CD4-positive, CD25-positive, alpha-beta regulatory T cell (primary cell): ENCODE measurements around the gene BTN2A1. TPM values are rescaled to one million over a fixed set of nuclear protein-coding genes. Genes with fewer than 3 reads are reported as not detected.
A peak's percentile ranks its signal among the peaks of the same experiment; 100 is the strongest.

Source experiments
- ATAC-seq, 2 donors: fragments of 150-1000 bp; cut with Tn5 transposase; one replicate each; pipeline ENCODE4 v1.10.0; 2021; ENCODE audit warnings: low read depth in 2 of 2, moderate number of reproducible peaks in 2 of 2, moderate library complexity in 1 of 2
- DNase-seq, 3 donors: peaks; one replicate each; pipeline versions ENCODE4 v3.0.0 to v3.0.0-alpha.2; 2012 to 2022; ENCODE audit warnings: mixed read lengths in 1 of 3
- H3K27ac ChIP-seq: one replicate; pipeline ENCODE4 v1.7.0; 2013; ENCODE audit warnings: mild to moderate bottlenecking, low read length; ENCODE audit not compliant: insufficient read depth, poor library complexity, severe bottlenecking
- H3K27me3 ChIP-seq: one replicate; pipeline ENCODE4 v1.7.0; 2013; ENCODE audit warnings: low read length; ENCODE audit not compliant: control insufficient read depth, insufficient read depth
- H3K36me3 ChIP-seq: one replicate; pipeline ENCODE4 v1.7.0; 2013; ENCODE audit warnings: mild to moderate bottlenecking, low read length, moderate library complexity; ENCODE audit not compliant: control insufficient read depth, insufficient read depth
- H3K4me1 ChIP-seq: 2 replicates; pipeline ENCODE4 v1.7.0; 2013; ENCODE audit warnings: mild to moderate bottlenecking, low read length; ENCODE audit not compliant: insufficient read depth, control insufficient read depth, poor library complexity, severe bottlenecking
- H3K4me3 ChIP-seq: one replicate; pipeline ENCODE4 v1.7.0; 2013; ENCODE audit warnings: low read depth, mild to moderate bottlenecking, low read length, moderate library complexity
- H3K9me3 ChIP-seq, 2 experiments: 1 replicate in 1 of 2; 2 replicates in 1 of 2; pipeline ENCODE4 v1.7.0; 2013; ENCODE audit warnings: low read length in 2 of 2, mild to moderate bottlenecking in 1 of 2, moderate library complexity in 1 of 2; ENCODE audit not compliant: control insufficient read depth in 2 of 2
- H3K27ac Mint-ChIP-seq, 3 donors: one replicate each; pipeline ENCODE4 v1.8.0; 2020 to 2022; ENCODE audit warnings: mild to moderate bottlenecking in 3 of 3, mixed read lengths in 3 of 3, moderate library complexity in 2 of 3
- H3K27me3 Mint-ChIP-seq: one replicate; pipeline ENCODE4 v1.8.0; 2022; ENCODE audit warnings: mild to moderate bottlenecking, mixed read lengths
- H3K36me3 Mint-ChIP-seq: one replicate; pipeline ENCODE4 v1.8.0; 2020; ENCODE audit warnings: mixed read lengths
- H3K4me1 Mint-ChIP-seq, 4 donors: one replicate each; pipeline ENCODE4 v1.8.0; 2020 to 2022; ENCODE audit warnings: mixed read lengths in 4 of 4, mild to moderate bottlenecking in 1 of 4
- H3K4me3 Mint-ChIP-seq, 4 donors: one replicate each; pipeline ENCODE4 v1.8.0; 2020 to 2022; ENCODE audit warnings: mild to moderate bottlenecking in 4 of 4, mixed read lengths in 4 of 4, moderate library complexity in 3 of 4
- H3K9me3 Mint-ChIP-seq, 7 donors: one replicate each; pipeline ENCODE4 v1.8.0; 2020 to 2022; ENCODE audit warnings: mixed read lengths in 7 of 7, mild to moderate bottlenecking in 3 of 7, moderate library complexity in 2 of 7
- polyA plus RNA-seq, 4 donors: library from polyadenylated mRNA; unstranded; fragments of 300-500 nt; fragmentation: Illumina TruSeq; gene quantifications; one replicate each; pipeline ENCODE4 v1.2.3, GENCODE V29; 2021
- total RNA-seq: library from RNA; stranded (reverse); gene quantifications from one replicate; pipeline ENCODE4 v1.2.3, GENCODE V29; 2022

The BTN2A1 gene
- total and polyA plus RNA-seq, 5 donors from 2014 or later = 9.7 to 35.9 (median 14.4) TPM

- Histone ChIP-seq H3K4me3 (no peak overlapping the region), H3K27ac (no peak overlapping the region), H3K27me3 (no peaks in the 10 kb centered on the region), H3K9me3 (no peaks in the 10 kb centered on the region), H3K36me3 (no peaks in the 10 kb centered on the region), H3K4me1 (peaks cover 9% of the 10 kb centered on the region)
- no peak overlapping the region for H3K27ac Mint-ChIP-seq
- DNase-seq (no peak), ATAC-seq (no peak)
- no peak overlapping the region for H3K4me3 Mint-ChIP-seq
- H3K4me1 Mint-ChIP-seq = peaks cover 6 to 19% (median 14%) of the 10 kb centered on the region in 4 donors
- H3K27me3 Mint-ChIP-seq = no peaks in the 10 kb centered on the region
- H3K36me3 Mint-ChIP-seq = peaks cover 16% of the 10 kb centered on the region
- peaks cover 0 to 10% (median 8%) of the 10 kb centered on the region in 7 donors for H3K9me3 Mint-ChIP-seq
Measured at GRCh38 chr6:26436018-26436417, 21.7 kb upstream of the BTN2A1 start.

- Histone ChIP-seq H3K36me3 (no peaks in the 10 kb centered on the region), H3K9me3 (no peaks in the 10 kb centered on the region), H3K4me1 (peaks cover 20% of the 10 kb centered on the region), H3K4me3 (no peak overlapping the region), H3K27ac (no peak overlapping the region), H3K27me3 (no peaks in the 10 kb centered on the region)
- H3K9me3 Mint-ChIP-seq = peaks cover 0 to 10% (median 8%) of the 10 kb centered on the region in 7 donors
- ATAC-seq = no peak
- H3K27me3 Mint-ChIP-seq = no peaks in the 10 kb centered on the region
- H3K4me1 Mint-ChIP-seq = peaks cover 6 to 28% (median 17%) of the 10 kb centered on the region in 4 donors
- peak overlapping the region in 1 of 4 donors; percentile 20 for H3K4me3 Mint-ChIP-seq
- H3K27ac Mint-ChIP-seq = no peak overlapping the region
- peaks cover 14% of the 10 kb centered on the region for H3K36me3 Mint-ChIP-seq
- DNase-seq = no peak
Measured at GRCh38 chr6:26437550-26437949, 20.2 kb upstream of the BTN2A1 start.

GRCh38 chr6:26438000-26438399 lies 19.8 kb upstream of the BTN2A1 start:
- peaks cover 25% of the 10 kb centered on the region for H3K4me1 ChIP-seq
- no peak for DNase-seq
- Mint-ChIP-seq H3K4me3 (no peak overlapping the region), H3K4me1 (peaks cover 6 to 33% (median 19%) of the 10 kb centered on the region in 4 donors), H3K36me3 (peaks cover 19% of the 10 kb centered on the region), H3K9me3 (peaks cover 0 to 10% (median 8%) of the 10 kb centered on the region in 7 donors), H3K27me3 (no peaks in the 10 kb centered on the region), H3K27ac (no peak overlapping the region)
- H3K9me3 ChIP-seq = no peaks in the 10 kb centered on the region
- H3K4me3 ChIP-seq = no peak overlapping the region
- ATAC-seq = no peak
- H3K27me3 ChIP-seq = no peaks in the 10 kb centered on the region
- H3K36me3 ChIP-seq = no peaks in the 10 kb centered on the region
- H3K27ac ChIP-seq = no peak overlapping the region

DNA sequence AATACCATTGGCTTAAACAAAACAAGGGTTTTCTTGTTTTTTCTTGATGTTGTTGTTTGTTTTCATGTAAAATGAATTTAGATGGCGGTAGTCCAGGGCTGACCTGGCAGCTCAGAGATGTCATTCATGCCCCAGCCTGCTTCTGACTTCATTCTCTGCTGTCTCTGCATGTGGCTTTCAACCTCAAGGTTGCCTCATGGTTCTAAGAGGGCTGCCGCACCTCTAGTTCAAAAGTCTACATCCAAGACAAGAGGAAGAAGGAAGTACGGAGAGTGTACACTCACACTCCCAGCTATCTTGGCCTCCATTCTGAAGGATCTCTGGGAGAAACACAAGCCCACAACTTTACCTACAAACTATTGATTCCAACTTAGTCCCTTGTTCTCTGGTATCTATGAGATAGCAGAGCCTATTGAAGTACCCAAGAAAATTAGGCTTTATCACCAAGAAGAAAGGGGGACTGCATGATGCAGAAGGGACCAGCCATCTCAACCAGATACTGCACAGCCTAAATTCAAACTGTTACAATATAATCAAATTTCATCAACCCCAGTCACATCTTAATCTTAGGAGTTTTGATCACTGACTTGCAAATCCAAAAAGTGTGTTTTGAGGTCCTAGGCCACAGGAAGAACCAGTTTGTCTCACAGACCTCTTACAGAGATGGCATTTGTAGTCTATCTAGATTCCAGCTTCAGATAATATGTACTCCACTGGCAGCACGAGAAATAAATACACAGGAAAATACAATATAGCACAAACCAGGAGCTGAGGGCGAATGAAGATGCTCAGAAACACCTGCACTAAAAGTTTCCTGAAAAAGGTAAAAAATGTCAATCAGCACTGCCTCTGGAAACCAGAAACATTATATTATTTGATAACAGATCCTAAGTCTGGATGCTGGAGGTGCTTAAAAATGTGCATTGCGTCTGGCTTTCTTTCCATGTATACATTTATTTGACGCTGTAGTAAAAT lies 18.3 kb upstream of the BTN2A1 start:
- Mint-ChIP-seq H3K36me3 (peaks cover 19% of the 10 kb centered on the region), H3K9me3 (peaks cover 0 to 8% (median 2%) of the 10 kb centered on the region in 7 donors), H3K4me1 (peaks cover 10 to 47% (median 26%) of the 10 kb centered on the region in 4 donors), H3K27ac (peak overlapping the region; percentile 100), H3K4me3 (peak overlapping the region; percentile 96 to 99 (median 98)), H3K27me3 (no peaks in the 10 kb centered on the region)
- ATAC-seq (no peak), DNase-seq (peak in 2 of 3 donors; percentile 19 to 42)
- peaks cover 7% of the 10 kb centered on the region for H3K36me3 ChIP-seq
- H3K27me3 ChIP-seq = no peaks in the 10 kb centered on the region
- no peaks in the 10 kb centered on the region for H3K9me3 ChIP-seq
- peak overlapping the region; percentile 94 for H3K27ac ChIP-seq
- H3K4me1 ChIP-seq = peaks cover 30% of the 10 kb centered on the region
- peak overlapping the region; percentile 100 for H3K4me3 ChIP-seq

GRCh38 chr6:26440977-26441358 lies 16.8 kb upstream of the BTN2A1 start:
- peak overlapping the region; percentile 100 for H3K27ac Mint-ChIP-seq
- Histone ChIP-seq H3K9me3 (no peaks in the 10 kb centered on the region), H3K4me3 (peak overlapping the region; percentile 100), H3K36me3 (peaks cover 23% of the 10 kb centered on the region), H3K4me1 (peaks cover 45% of the 10 kb centered on the region), H3K27ac (peak overlapping the region; percentile 94), H3K27me3 (no peaks in the 10 kb centered on the region)
- H3K36me3 Mint-ChIP-seq = peaks cover 34% of the 10 kb centered on the region
- no peak for DNase-seq
- peaks cover 15 to 62% (median 41%) of the 10 kb centered on the region in 4 donors for H3K4me1 Mint-ChIP-seq
- ATAC-seq = no peak
- peak overlapping the region; percentile 96 to 99 (median 98) for H3K4me3 Mint-ChIP-seq
- no peaks in the 10 kb centered on the region for H3K27me3 Mint-ChIP-seq
- H3K9me3 Mint-ChIP-seq = peaks cover 0 to 6% (median 0%) of the 10 kb centered on the region in 7 donors

- DNase-seq = no peak
- H3K27me3 Mint-ChIP-seq = no peaks in the 10 kb centered on the region
- ATAC-seq = no peak
- H3K27ac ChIP-seq = peak overlapping the region; percentile 94
- H3K27ac Mint-ChIP-seq = peak overlapping the region; percentile 59 to 100 (median 61)
- H3K36me3 ChIP-seq = peaks cover 33% of the 10 kb centered on the region
- H3K4me3 Mint-ChIP-seq = peak overlapping the region; percentile 96 to 99 (median 98)
- H3K27me3 ChIP-seq = no peaks in the 10 kb centered on the region
- H3K9me3 Mint-ChIP-seq = peaks cover 0 to 4% (median 0%) of the 10 kb centered on the region in 7 donors
- H3K4me1 Mint-ChIP-seq = peaks cover 19 to 72% (median 47%) of the 10 kb centered on the region in 4 donors
- peaks cover 55% of the 10 kb centered on the region for H3K4me1 ChIP-seq
- peaks cover 43% of the 10 kb centered on the region for H3K36me3 Mint-ChIP-seq
- H3K4me3 ChIP-seq = peak overlapping the region; percentile 100
- no peaks in the 10 kb centered on the region for H3K9me3 ChIP-seq
Measured at GRCh38 chr6:26441977-26442376, 15.8 kb upstream of the BTN2A1 start.

- peak overlapping the region; percentile 59 for H3K27ac ChIP-seq
- H3K9me3 Mint-ChIP-seq = no peaks in the 10 kb centered on the region
- peaks cover 72% of the 10 kb centered on the region for H3K36me3 ChIP-seq
- peaks cover 13 to 61% (median 44%) of the 10 kb centered on the region in 4 donors for H3K4me1 Mint-ChIP-seq
- H3K27me3 ChIP-seq = no peaks in the 10 kb centered on the region
- no peaks in the 10 kb centered on the region for H3K9me3 ChIP-seq
- peaks cover 76% of the 10 kb centered on the region for H3K36me3 Mint-ChIP-seq
- ATAC-seq (peak in 1 of 2 donors; percentile 56), DNase-seq (peak in 1 of 3 donors; percentile 40)
- H3K27ac Mint-ChIP-seq = peak overlapping the region; percentile 23 to 86 (median 85)
- H3K4me3 Mint-ChIP-seq = peak overlapping the region; percentile 17 to 72 (median 51)
- peak overlapping the region; percentile 64 for H3K4me3 ChIP-seq
- H3K27me3 Mint-ChIP-seq = no peaks in the 10 kb centered on the region
- peaks cover 45% of the 10 kb centered on the region for H3K4me1 ChIP-seq
Measured at GRCh38 chr6:26445934-26446667, 11.7 kb upstream of the BTN2A1 start.
